Calu3 (cell line): ENCODE measurements around the gene TNIK. TPM values are rescaled to one million over a fixed set of nuclear protein-coding genes. Genes with fewer than 3 reads are reported as not detected.

Source experiments
- BruUV-seq: library from RNA; stranded (reverse); fragments of 400-500 nt; replicated peaks from 2 replicates; lab custom pipeline; 2021; lab: Mats Ljungman, UMichigan
- CTCF ChIA-PET: fragments of 300-600 bp; sonication (Branson Sonifier 250); formaldehyde crosslinking; loops from one replicate; lab custom pipeline; 2022; ENCODE audit warnings: antibody characterized with exemption; lab: Charles Lee
- DNase-seq: peaks from one replicate; pipeline ENCODE4 v3.0.0; 2022
- H3K27ac Mint-ChIP-seq: one replicate; pipeline ENCODE4 v1.8.0; 2022; ENCODE audit warnings: mixed read lengths; ENCODE audit not compliant: unreplicated experiment
- H3K27me3 Mint-ChIP-seq: one replicate; pipeline ENCODE4 v1.8.0; 2022; ENCODE audit warnings: mixed read lengths; ENCODE audit not compliant: unreplicated experiment
- H3K36me3 Mint-ChIP-seq: one replicate; pipeline ENCODE4 v1.8.0; 2022; ENCODE audit warnings: mild to moderate bottlenecking, moderate library complexity, mixed read lengths; ENCODE audit not compliant: insufficient read depth, unreplicated experiment
- H3K4me1 Mint-ChIP-seq: one replicate; pipeline ENCODE4 v1.8.0; 2022; ENCODE audit warnings: mild to moderate bottlenecking, low read depth, mixed read lengths; ENCODE audit not compliant: unreplicated experiment
- H3K4me3 Mint-ChIP-seq: one replicate; pipeline ENCODE4 v1.8.0; 2022; ENCODE audit warnings: mild to moderate bottlenecking, low read depth, moderate library complexity, mixed read lengths; ENCODE audit not compliant: unreplicated experiment
- H3K9me3 Mint-ChIP-seq: one replicate; pipeline ENCODE4 v1.8.0; 2022; ENCODE audit warnings: low read depth, mixed read lengths; ENCODE audit not compliant: unreplicated experiment
- intact Hi-C: fragments of 100-400 bp; cut with micrococcal nuclease; formaldehyde crosslinking; loops from one replicate; pipeline ENCODE4 v1.10.0; 2022; ENCODE audit not compliant: unreplicated experiment
- total RNA-seq: library from RNA; stranded (reverse); gene quantifications from 2 replicates; pipeline ENCODE4 v1.2.3, GENCODE V29; 2022
- TF ChIP-seq, protein P1 (sequence below): fragments of 200-600 bp; IDR thresholded peaks from one replicate; pipeline ENCODE4 v1.8.0; 2022; ENCODE audit warnings: antibody characterized with exemption; ENCODE audit not compliant: unreplicated experiment

TNIK gene
- total RNA-seq, 1 experiment from 2014 or later, result 19.7 TPM

DNA sequence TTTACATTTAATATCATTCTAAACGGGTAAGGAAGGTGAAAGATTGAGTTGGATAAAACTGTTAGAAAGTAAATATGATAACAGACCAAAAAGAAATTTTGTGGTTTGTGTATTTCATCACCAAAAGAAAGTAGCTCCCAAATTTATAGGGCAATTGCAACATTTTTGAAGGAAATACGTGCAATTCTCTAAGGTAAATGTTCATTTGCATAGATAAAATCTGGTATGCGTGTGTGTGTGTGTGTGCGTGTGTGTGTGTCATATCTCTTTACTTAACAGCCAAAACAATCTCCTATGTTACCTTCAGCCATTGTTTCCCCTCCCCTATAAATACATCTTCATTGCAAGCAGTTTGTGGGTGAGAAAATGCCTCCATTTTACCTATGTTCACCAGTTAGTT is 208.4 kb downstream of the TNIK start:
- Mint-ChIP-seq H3K27ac (no peak overlapping the region), H3K36me3 (no peaks in the 10 kb centered on the region)
- CTCF ChIA-PET, result no interaction called here

DNA sequence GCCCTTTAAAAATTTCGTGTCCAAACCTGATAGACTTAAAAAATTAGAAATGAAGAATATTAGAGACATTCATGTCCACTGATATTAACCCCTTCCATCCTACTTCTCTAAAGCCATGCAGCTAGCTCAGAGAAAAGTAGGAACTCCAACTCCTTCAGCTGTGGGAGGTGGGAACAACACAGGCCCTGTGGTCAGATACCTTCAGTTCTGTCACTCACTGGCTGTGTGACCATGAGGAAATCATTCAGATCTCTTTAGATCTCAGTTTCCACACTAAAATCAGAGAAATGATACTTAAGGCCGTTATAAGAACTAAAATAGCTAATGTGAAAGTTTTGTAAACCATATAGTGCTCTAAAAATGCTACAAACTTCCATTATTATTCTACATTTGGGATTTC is 209.8 kb downstream of the TNIK start:
- no peaks in the 10 kb centered on the region for H3K36me3 Mint-ChIP-seq
- H3K4me3 Mint-ChIP-seq, result no peak overlapping the region
- H3K9me3 Mint-ChIP-seq, result no peaks in the 10 kb centered on the region
- TF ChIP-seq, protein P1, sequence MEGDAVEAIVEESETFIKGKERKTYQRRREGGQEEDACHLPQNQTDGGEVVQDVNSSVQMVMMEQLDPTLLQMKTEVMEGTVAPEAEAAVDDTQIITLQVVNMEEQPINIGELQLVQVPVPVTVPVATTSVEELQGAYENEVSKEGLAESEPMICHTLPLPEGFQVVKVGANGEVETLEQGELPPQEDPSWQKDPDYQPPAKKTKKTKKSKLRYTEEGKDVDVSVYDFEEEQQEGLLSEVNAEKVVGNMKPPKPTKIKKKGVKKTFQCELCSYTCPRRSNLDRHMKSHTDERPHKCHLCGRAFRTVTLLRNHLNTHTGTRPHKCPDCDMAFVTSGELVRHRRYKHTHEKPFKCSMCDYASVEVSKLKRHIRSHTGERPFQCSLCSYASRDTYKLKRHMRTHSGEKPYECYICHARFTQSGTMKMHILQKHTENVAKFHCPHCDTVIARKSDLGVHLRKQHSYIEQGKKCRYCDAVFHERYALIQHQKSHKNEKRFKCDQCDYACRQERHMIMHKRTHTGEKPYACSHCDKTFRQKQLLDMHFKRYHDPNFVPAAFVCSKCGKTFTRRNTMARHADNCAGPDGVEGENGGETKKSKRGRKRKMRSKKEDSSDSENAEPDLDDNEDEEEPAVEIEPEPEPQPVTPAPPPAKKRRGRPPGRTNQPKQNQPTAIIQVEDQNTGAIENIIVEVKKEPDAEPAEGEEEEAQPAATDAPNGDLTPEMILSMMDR, result no peak
- no peak overlapping the region for H3K27ac Mint-ChIP-seq
- peaks cover 23% of the 10 kb centered on the region for H3K4me1 Mint-ChIP-seq
- no peaks in the 10 kb centered on the region for H3K27me3 Mint-ChIP-seq
- CTCF ChIA-PET, result interaction anchor here (0.5 to 1.9 kb wide), 2 partner anchors 12 to 197 kb away, joined by 3 to 4 read pairs; no protein-coding TSS in a partner anchor
- intact Hi-C loops, result loop anchor here (10.0 kb wide), 1 partner anchor 214 kb away; the partner anchor contains the start of gene TNIK
- DNase-seq, result no peak
- BruUV-seq, result no TSS peak

More for the DNA sequence above, 208.4 kb downstream of the TNIK start:
- intact Hi-C loops, result loop anchor here (10.0 kb wide), 1 partner anchor 213 kb away; the partner anchor contains the start of gene TNIK
- DNase-seq, result no peak
- Mint-ChIP-seq H3K4me1 (peaks cover 37% of the 10 kb centered on the region), H3K27me3 (no peaks in the 10 kb centered on the region), H3K9me3 (no peaks in the 10 kb centered on the region), H3K4me3 (no peak overlapping the region)
- BruUV-seq, result no TSS peak
- TF ChIP-seq, protein P1, result no peak

DNA sequence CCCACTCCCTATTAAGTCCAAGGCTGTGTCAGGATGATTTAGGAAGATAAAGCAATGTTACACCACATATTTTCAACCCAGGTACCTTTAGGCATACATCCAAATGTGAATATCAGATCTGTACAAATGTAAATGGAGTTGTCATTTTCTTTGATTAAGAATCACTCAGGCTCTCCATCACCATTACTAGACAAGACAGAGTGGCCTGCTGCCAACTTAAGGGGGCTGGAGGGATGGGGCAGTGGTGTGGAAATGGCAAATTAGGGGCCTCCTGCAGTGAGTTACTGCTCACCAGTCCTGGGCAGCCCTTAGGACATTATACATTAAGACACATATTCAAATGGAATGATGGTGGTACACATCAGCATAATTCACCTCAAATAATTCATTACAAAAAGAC is 211.0 kb downstream of the TNIK start:
- Mint-ChIP-seq H3K4me3 (no peak overlapping the region), H3K36me3 (no peaks in the 10 kb centered on the region), H3K4me1 (peaks cover 11% of the 10 kb centered on the region), H3K27me3 (no peaks in the 10 kb centered on the region), H3K27ac (no peak overlapping the region), H3K9me3 (no peaks in the 10 kb centered on the region)
- DNase-seq, result no peak
- intact Hi-C loops, result no loop called here
- CTCF ChIA-PET, result interaction anchor here (0.8 to 1.9 kb wide), 2 partner anchors 13 to 17 kb away, joined by 3 to 4 read pairs; no protein-coding TSS in a partner anchor
- no TSS peak for BruUV-seq
- TF ChIP-seq, protein P1, result no peak

DNA sequence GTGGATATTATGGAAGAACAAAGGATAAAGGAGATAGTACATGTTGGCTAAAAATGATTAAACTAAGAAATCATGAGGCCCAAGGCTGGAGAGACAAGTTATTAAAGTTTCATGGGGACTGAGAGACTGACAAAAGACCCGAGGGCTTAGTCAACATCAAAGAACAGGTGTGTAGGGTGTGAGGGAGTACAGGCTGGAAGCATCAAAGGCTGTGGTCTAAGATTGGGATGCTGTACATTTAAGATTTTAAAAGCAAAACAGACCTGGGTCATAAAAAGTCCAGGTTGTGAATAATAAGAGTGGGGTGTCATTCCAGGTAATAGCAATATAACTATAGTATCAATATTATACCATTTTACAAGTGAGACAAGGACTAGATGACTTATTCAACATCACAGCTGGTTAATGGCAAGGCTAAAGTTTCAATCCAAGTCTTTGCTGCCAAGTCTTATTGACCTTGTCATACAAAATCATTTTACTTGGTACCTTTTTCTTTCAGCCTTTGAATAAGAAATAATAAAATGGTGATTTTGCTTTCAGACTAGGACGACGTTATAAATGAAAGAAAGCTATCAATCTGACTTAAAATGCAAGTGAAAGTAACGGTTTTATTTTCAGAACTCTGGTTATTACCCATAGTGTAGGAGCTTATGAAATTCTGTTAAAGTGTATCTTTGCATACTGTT is 211.6 kb downstream of the TNIK start:
- Mint-ChIP-seq H3K9me3 (no peaks in the 10 kb centered on the region), H3K4me1 (peaks cover 5% of the 10 kb centered on the region), H3K27ac (no peak overlapping the region), H3K4me3 (no peak overlapping the region), H3K36me3 (no peaks in the 10 kb centered on the region), H3K27me3 (no peaks in the 10 kb centered on the region)
- TF ChIP-seq, protein P1, result no peak
- CTCF ChIA-PET, result interaction anchor here (0.8 to 1.9 kb wide), 2 partner anchors 13 to 17 kb away, joined by 3 to 4 read pairs; no protein-coding TSS in a partner anchor
- intact Hi-C loops, result no loop called here
- no TSS peak for BruUV-seq
- DNase-seq, result no peak
